GM23248 (cell line): ENCODE measurements around the gene OS9. TPM values are rescaled to one million over a fixed set of nuclear protein-coding genes. Genes with fewer than 3 reads are reported as not detected.

Source experiments
- DNase-seq: peaks from one replicate; pipeline ENCODE4 v3.0.0-alpha.2; 2015
- H2AFZ ChIP-seq: fragments of 200-600 bp; sonication (generic); 2 replicates; pipeline ENCODE4 v1.6.1; 2016; ENCODE audit warnings: antibody characterized with exemption
- H3F3A ChIP-seq: fragments of 200-600 bp; sonication (generic); 2 replicates; pipeline ENCODE4 v1.6.1; 2016; ENCODE audit warnings: mild to moderate bottlenecking, antibody characterized with exemption, mixed run types; ENCODE audit not compliant: insufficient read depth
- H3K27ac ChIP-seq: fragments of 200-600 bp; sonication (generic); 2 replicates; pipeline ENCODE4 v1.5.1; 2016; ENCODE audit warnings: mild to moderate bottlenecking
- H3K27me3 ChIP-seq: fragments of 200-600 bp; sonication (generic); replicated peaks from 2 replicates; pipeline ENCODE4 v1.6.1; 2016; ENCODE audit warnings: mild to moderate bottlenecking; ENCODE audit not compliant: insufficient read depth
- H3K36me3 ChIP-seq: fragments of 200-600 bp; sonication (generic); 2 replicates; pipeline ENCODE4 v1.6.1; 2016; ENCODE audit warnings: low read depth, mild to moderate bottlenecking
- H3K4me1 ChIP-seq: fragments of 200-600 bp; sonication (generic); 2 replicates; pipeline ENCODE4 v1.6.1; 2016; ENCODE audit warnings: mild to moderate bottlenecking; ENCODE audit not compliant: insufficient read depth
- H3K4me2 ChIP-seq: fragments of 200-600 bp; sonication (generic); one replicate; pipeline ENCODE4 v1.6.1; 2016; ENCODE audit warnings: mild to moderate bottlenecking; ENCODE audit not compliant: unreplicated experiment
- H3K4me3 ChIP-seq: fragments of 200-600 bp; sonication (generic); 2 replicates; pipeline ENCODE4 v1.5.1; 2016; ENCODE audit warnings: mild to moderate bottlenecking
- H3K79me2 ChIP-seq: fragments of 200-600 bp; sonication (generic); 2 replicates; pipeline ENCODE4 v1.6.1; 2016; ENCODE audit warnings: mild to moderate bottlenecking; ENCODE audit not compliant: insufficient read depth
- H3K9ac ChIP-seq: fragments of 200-600 bp; sonication (generic); 2 replicates; pipeline ENCODE4 v1.6.1; 2016; ENCODE audit warnings: mild to moderate bottlenecking
- H3K9me2 ChIP-seq: fragments of 200-600 bp; sonication (generic); 2 replicates; pipeline ENCODE4 v1.6.1; 2016; ENCODE audit warnings: mixed run types, mild to moderate bottlenecking, moderate library complexity; ENCODE audit not compliant: insufficient read depth
- H3K9me3 ChIP-seq: fragments of 200-600 bp; sonication (generic); one replicate; pipeline ENCODE4 v1.6.1; 2017; ENCODE audit warnings: low read depth
- H4K20me1 ChIP-seq: fragments of 200-600 bp; sonication (generic); 2 replicates; pipeline ENCODE4 v1.6.0; 2016; ENCODE audit not compliant: insufficient read depth
- EZH2 ChIP-seq: fragments of 200-600 bp; sonication (generic); IDR thresholded peaks from 2 replicates; pipeline ENCODE4 v1.6.1; 2018; ENCODE audit warnings: antibody characterized with exemption, mild to moderate bottlenecking; ENCODE audit not compliant: insufficient read depth, poor library complexity, severe bottlenecking
- EZH2phosphoT487 ChIP-seq: fragments of 200-600 bp; sonication (generic); IDR thresholded peaks from 2 replicates; pipeline ENCODE4 v1.6.1; 2018; ENCODE audit warnings: antibody characterized with exemption, moderate library complexity, mild to moderate bottlenecking, low read depth; ENCODE audit not compliant: insufficient read depth
- WGBS, 2 experiments: methylation state at CpG; one replicate each; pipeline ENCODE4 v1.1.6; 2015 to 2017; ENCODE audit warnings: low lambda C conversion rate in 2 of 2, low coverage in 1 of 2; ENCODE audit errors: missing lambda C conversion rate in 2 of 2; 5-methylcytosine and 5-hydroxymethylcytosine counted together
- in situ Hi-C: fragments of 300-500 bp; cut with MboI; formaldehyde crosslinking; loops from 2 replicates; pipeline ENCODE4 v1.15.0; 2020
- polyA plus RNA-seq: library from polyadenylated mRNA; unstranded; fragments of >200 nt; fragmentation: Nextera tagmentation; extraction: Ambion mirVana; gene quantifications from 2 replicates; pipeline ENCODE4 v1.2.1, GENCODE V29; 2016
- total RNA-seq: library from RNA; depleted of rRNA; stranded (reverse); fragments of >200 nt; shearing (Covaris generic); gene quantifications from 2 replicates; pipeline ENCODE4 v1.2.3, GENCODE V29; 2014

OS9 gene
- total and polyA plus RNA-seq, 2 experiments from 2014 or later: 186 to 329 TPM

DNA sequence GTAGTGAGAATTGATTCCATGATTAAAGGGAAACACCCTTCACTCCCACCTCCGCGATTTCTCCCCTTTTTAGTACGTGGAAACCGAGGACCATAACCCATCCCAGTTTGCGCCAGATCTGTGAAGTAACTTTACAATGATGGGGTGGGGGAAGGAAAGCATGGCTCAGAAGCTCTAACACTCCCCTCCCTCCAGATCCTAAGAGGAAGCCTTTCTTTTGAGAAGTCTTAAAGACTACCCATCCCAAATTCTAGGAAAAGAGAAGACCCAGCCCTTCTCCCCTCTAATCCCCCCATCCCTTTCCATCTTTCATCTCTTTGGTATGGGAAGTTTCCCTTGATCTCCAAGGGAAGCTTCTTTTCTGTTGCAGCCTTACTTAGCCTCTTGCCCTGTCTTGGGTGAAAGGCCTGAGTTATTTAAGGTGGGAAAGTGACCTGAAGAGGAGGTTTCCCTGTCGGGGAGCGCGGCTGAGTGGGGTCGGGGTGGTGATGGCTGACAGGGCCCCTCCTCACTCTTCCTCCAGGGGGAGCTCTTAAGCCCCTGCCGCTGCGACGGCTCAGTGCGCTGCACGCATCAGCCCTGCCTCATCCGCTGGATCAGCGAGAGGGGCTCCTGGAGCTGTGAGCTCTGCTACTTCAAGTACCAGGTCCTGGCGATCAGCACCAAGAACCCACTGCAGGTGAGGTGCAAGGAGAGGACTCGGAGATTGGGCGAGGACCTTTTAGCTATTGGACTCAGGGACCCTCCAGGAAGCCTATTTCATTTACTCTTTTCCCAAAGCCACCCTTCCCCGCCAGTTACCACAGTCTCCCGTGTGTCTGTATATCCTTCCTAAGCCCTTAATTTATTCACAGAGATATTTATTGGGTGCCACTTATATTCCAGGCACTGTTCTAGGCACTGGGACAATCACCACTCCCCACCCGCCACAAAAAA is 62.7 kb downstream of the OS9 start:
- H3K4me3 ChIP-seq: no peak overlapping the region
- WGBS, 2 experiments: 86 to 90% methylated on average over 22 of the region's 22 CpGs
- no peak overlapping the region for H3K9ac ChIP-seq
- TF ChIP-seq EZH2phosphoT487: no peak
- peaks cover 11% of the 10 kb centered on the region for H3F3A ChIP-seq
- H3K79me2 ChIP-seq: peaks cover 4% of the 10 kb centered on the region
- H3K27ac ChIP-seq: no peak overlapping the region
- DNase-seq: no peak
- in situ Hi-C loops: no loop called here
- no peak overlapping the region for H3K4me2 ChIP-seq
- no peak overlapping the region for H2AFZ ChIP-seq
- H3K9me3 ChIP-seq: no peaks in the 10 kb centered on the region
- H4K20me1 ChIP-seq: no peaks in the 10 kb centered on the region
- no peaks in the 10 kb centered on the region for H3K9me2 ChIP-seq
- peaks cover 22% of the 10 kb centered on the region for H3K27me3 ChIP-seq
- H3K4me1 ChIP-seq: no peaks in the 10 kb centered on the region
- no peaks in the 10 kb centered on the region for H3K36me3 ChIP-seq

DNA sequence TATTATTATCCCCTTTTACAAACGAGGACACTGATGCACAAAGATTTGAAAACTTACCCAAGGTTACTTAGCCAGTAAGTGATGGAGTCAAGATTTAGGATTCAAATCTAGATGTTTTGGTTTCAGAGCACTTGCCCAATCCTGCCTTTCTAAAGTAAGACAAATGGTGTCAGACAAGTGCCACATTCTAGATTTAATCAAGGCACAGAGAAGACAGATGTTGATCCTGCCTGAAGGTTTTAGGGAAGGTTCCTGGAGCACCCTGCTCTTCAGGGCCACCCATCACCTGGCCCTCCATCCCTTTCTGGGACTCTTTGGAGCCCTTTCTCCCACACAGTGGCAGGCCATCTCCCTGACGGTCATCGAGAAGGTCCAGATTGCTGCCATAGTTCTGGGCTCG is 63.8 kb downstream of the OS9 start:
- Histone ChIP-seq H3K36me3 (no peaks in the 10 kb centered on the region), H3K4me3 (no peak overlapping the region), H3F3A (peaks cover 11% of the 10 kb centered on the region), H3K9me3 (no peaks in the 10 kb centered on the region), H3K9ac (no peak overlapping the region), H3K4me2 (no peak overlapping the region), H3K9me2 (no peaks in the 10 kb centered on the region), H3K27ac (no peak overlapping the region), H3K79me2 (no peaks in the 10 kb centered on the region), H2AFZ (no peak overlapping the region), H3K27me3 (peaks cover 22% of the 10 kb centered on the region), H3K4me1 (no peaks in the 10 kb centered on the region), H4K20me1 (no peaks in the 10 kb centered on the region)
- in situ Hi-C loops: no loop called here
- WGBS, 2 experiments: 75 to 83% methylated on average over 4 of the region's 4 CpGs
- DNase-seq: no peak
- no peak for TF ChIP-seq EZH2
- TF ChIP-seq EZH2phosphoT487: no peak

DNA sequence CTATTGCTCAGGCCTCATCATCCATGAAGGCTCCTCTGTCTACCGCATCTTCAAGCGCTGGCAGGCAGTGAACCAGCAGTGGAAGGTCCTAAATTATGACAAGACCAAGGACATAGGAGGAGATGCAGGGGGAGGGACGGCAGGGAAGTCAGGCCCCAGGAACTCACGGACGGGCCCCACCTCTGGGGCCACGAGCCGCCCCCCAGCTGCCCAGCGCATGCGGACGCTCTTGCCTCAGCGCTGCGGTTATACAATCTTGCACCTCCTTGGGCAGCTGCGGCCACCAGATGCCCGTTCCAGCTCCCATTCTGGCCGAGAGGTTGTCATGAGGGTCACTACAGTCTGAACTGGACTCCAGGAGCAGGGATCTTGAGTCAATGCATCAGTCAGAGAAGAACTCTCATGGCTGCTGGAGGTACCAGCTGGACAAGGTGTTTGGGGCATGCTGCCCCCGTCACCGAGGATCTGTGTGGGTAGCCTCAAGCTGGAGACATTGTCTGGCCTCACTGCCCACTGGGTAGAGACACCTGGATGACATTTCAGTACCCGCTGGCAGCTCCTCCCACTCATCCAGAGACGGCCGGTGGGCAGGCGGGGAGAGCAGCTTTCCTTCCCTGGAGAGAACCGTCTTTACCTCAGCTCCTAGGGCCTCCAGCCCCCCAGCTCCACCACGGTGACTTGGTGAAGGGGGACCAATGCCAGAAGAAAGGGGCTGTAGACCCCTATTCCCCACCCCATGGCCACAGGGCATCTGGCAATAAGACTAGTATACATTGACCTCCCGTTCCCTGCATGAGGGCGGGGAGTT is 64.8 kb downstream of the OS9 start:
- no peaks in the 10 kb centered on the region for H4K20me1 ChIP-seq
- H3K4me3 ChIP-seq: no peak overlapping the region
- WGBS, 2 experiments: 78 to 84% methylated on average over 24 to 25 of the region's 25 CpGs
- no peak overlapping the region for H2AFZ ChIP-seq
- H3K9ac ChIP-seq: no peak overlapping the region
- in situ Hi-C loops: no loop called here
- no peaks in the 10 kb centered on the region for H3K79me2 ChIP-seq
- no peaks in the 10 kb centered on the region for H3K4me1 ChIP-seq
- TF ChIP-seq EZH2 (no peak), EZH2phosphoT487 (no peak)
- peaks cover 22% of the 10 kb centered on the region for H3K27me3 ChIP-seq
- no peaks in the 10 kb centered on the region for H3K9me3 ChIP-seq
- H3K9me2 ChIP-seq: no peaks in the 10 kb centered on the region
- H3K4me2 ChIP-seq: no peak overlapping the region
- no peak overlapping the region for H3K27ac ChIP-seq
- H3F3A ChIP-seq: peaks cover 6% of the 10 kb centered on the region; the same call in 1 of the 2 replicates
- DNase-seq: no peak
- no peaks in the 10 kb centered on the region for H3K36me3 ChIP-seq

DNA sequence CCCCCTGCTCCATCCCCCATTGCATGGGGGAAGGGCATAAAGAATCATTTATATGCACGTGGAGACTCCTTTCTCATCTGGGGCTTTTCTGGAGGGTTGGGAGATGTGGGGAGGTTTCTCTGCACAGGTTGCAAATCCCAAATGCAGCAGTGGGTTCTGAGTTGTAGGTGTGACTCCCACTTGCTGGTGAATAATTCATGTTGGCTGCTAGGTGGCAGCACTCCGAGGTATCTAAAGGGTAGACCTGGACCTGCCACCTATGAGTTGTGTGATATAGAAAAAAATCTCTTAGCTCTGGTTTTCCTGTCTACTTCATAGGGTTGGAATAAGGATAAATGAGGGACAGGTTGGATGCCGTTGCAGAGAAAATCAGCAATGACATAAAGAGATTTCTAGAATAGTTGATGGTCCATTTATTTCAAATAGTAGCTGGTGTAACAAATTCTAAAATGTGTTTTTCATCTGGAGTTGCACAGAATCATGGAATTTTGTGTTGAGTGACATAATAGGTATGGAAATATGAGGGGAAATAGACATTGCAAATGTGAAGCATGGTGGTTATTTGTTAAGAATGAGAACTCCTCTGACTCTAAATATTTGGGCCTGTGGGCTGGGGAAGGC is 65.5 kb downstream of the OS9 start:
- peak; percentile 46 for DNase-seq
- WGBS, 2 experiments: 13 to 20% methylated on average over 3 of the region's 3 CpGs
- Histone ChIP-seq H3K36me3 (no peaks in the 10 kb centered on the region), H3K4me3 (no peak overlapping the region), H3K27me3 (peaks cover 15% of the 10 kb centered on the region), H2AFZ (no peak overlapping the region), H3K9ac (no peak overlapping the region), H3K9me3 (no peaks in the 10 kb centered on the region), H4K20me1 (no peaks in the 10 kb centered on the region), H3F3A (no peaks in the 10 kb centered on the region), H3K9me2 (no peaks in the 10 kb centered on the region), H3K4me2 (no peak overlapping the region), H3K4me1 (no peaks in the 10 kb centered on the region), H3K79me2 (no peaks in the 10 kb centered on the region), H3K27ac (no peak overlapping the region)
- in situ Hi-C loops: no loop called here
- TF ChIP-seq EZH2phosphoT487 (no peak), EZH2 (no peak)
